C4-2B (cell line): ENCODE data around the gene MAFF.

Source experiments
- H3K27ac ChIP-seq: fragments of 450-650 bp; 2 replicates; pipeline ENCODE4 v1.5.1; 2017
- ZFX ChIP-seq: fragments of 450-650 bp; IDR thresholded peaks from 2 replicates; pipeline ENCODE4 v1.6.1; 2017
- TF ChIP-seq, protein P1 (sequence below): fragments of 450-650 bp; conservative IDR thresholded peaks from 2 replicates; pipeline ENCODE4 v1.5.1; 2017; ENCODE audit warnings: mild to moderate bottlenecking

Gene MAFF

DNA sequence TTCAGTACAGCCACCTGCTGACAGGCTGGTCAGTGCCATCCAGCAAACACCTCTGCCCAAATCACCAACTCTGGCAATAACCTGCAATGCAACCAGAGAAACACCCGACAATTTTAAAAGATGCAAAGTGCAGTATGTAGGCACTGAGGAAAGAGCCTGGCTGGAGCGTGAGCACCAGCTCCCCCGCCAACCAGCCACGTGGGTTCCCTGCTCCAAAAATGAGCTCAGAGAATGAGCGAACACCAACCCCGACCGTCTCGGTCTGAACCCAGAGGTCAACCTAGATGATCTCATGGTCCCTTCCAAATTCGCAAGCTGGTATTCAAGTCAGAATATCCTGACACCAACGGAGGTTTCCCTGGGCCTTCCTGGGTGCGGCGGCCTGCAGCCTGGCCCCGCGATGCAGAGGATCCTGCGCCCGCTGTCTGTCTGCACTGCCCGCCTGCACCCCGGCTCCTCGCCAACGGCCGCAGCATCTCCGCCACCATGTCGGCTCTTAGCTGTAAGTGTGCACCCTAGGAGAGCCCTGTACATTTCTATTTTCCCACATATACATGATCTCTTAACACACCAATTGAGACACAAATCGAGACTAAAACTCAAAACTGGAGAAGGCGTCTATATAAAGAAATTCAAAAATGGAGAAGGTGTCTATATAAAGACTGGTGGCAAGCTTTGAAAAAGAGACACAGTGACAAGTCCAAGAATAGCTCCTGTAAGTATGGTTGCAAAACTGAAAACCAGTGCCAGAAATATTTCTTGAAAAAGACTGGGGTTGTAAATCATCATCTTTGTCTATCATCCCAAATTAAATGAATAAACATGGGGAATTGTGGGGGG, 48.2 kb downstream of the MAFF start:
- TF ChIP-seq, protein P1, sequence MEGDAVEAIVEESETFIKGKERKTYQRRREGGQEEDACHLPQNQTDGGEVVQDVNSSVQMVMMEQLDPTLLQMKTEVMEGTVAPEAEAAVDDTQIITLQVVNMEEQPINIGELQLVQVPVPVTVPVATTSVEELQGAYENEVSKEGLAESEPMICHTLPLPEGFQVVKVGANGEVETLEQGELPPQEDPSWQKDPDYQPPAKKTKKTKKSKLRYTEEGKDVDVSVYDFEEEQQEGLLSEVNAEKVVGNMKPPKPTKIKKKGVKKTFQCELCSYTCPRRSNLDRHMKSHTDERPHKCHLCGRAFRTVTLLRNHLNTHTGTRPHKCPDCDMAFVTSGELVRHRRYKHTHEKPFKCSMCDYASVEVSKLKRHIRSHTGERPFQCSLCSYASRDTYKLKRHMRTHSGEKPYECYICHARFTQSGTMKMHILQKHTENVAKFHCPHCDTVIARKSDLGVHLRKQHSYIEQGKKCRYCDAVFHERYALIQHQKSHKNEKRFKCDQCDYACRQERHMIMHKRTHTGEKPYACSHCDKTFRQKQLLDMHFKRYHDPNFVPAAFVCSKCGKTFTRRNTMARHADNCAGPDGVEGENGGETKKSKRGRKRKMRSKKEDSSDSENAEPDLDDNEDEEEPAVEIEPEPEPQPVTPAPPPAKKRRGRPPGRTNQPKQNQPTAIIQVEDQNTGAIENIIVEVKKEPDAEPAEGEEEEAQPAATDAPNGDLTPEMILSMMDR: no peak
- no peak for TF ChIP-seq ZFX
- H3K27ac ChIP-seq: no peak overlapping the region

DNA sequence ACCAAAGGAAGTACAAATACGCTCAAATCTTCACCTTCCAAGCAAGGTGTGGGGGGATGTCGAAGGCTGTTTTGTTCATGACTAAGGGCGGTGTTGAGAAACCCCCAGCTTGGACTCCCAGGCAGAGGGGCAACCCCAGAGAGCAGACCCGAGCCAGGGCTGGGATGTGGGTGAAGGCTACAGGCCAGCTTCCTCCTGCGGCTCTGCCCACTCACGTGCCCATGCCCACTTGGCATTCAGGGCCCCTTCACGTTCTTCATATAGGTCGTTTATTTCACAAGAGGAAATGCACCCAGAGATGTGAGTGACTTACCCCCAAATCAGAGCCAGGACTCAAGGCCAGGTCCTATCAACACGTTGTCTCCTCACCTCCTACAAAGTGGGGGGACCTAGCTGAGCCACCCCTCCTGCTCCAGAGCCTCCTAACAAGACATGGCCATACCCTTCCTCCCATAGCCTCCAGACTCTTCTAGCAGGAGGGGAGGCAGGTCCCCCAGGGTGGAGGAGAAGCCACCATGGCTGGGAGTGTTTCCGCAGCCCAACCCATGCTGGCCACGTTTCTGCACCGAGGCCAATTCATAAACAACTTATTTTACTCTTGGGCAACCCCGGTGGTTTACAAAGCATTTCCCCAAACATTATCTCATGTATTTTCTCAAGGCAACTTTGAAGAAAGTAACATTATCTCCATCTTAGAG, 49.0 kb downstream of the MAFF start:
- no peak overlapping the region for H3K27ac ChIP-seq
- no peak for TF ChIP-seq ZFX
- TF ChIP-seq, protein P1: no peak

DNA sequence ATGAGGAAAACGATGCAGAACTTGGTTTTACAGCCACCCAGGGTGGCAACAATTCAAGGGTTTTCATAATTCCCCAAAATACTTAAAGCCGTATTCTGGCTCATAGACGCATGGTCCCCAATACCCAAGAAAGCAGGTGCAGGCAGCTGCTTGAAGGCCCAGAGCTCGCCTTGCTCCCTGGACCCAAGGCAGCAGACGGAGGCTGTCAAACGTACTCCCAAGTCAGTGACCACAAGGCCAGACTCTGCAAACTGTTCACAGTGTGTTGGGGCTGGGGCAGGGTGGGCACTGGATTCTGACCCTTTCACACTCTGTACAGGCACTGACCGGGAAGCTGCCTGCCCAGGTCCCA, 49.5 kb downstream of the MAFF start:
- H3K27ac ChIP-seq: no peak overlapping the region
- no peak for TF ChIP-seq ZFX
- TF ChIP-seq, protein P1: no peak

DNA sequence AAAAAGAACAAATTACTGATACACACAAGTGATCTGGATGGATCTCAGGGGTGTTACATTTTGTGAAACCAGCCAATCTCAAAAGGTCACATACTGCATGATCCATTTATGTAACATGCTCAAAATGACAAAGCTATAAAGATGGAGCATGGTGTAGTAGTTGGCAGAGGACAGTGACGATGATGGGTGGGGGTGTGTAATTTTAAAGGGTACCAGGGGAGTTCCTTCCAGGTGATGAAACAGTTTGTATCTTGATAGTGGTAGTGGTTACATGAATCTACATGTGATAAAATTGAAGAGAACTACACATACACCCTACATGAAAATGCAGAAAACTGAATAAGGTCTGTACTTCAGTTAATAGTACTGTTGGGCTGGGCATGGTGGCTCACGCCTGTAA, 53.9 kb downstream of the MAFF start:
- TF ChIP-seq ZFX: no peak
- TF ChIP-seq, protein P1: no peak
- no peak overlapping the region for H3K27ac ChIP-seq

DNA sequence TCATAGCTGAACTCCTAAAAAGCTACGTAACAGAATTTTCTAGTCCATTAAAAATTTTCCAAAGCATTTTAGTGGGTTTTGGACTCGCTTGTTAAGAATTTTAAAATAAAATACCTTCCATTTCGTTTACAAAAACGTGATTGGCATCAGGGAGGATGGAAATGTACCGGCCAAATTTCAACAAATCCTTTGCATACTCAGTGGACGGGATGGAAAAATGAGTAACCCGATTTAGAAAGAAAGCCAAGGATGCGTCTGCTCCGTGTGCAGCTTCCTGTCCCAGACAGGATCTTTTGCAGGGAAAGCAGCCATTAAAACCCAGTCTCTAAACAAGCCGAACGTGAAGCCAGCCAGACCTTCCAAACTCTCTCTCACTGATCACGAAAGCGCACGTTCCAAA, 55.4 kb downstream of the MAFF start:
- TF ChIP-seq, protein P1: no peak
- no peak for TF ChIP-seq ZFX
- H3K27ac ChIP-seq: no peak overlapping the region

DNA sequence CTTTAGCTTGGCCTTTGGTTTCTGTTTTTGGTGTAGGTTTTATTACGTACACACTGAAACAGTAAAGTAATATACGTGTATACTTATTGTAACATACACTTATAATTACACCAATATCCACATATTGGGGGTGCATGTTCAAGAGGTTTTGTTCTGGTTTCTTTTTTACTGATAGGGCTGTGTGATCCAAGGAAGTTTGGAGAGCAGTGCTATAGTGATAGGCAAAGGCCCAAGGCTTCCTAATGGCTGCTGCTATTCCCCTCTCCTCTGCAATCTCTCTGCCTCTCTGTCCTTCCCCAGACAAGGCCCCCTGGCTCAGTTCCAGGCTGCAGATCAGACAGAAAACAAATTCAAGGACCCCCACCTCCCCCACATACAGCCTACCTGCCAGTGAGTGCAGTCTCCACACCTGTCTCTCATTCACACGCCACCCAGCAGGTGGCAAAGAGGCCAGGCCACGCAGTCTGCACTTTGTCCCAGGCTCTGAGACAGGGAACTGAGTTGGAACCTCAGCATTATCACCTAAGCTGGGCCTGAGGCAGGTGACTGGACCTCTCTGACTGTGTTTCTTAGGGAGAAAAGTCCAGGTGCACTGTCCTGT, 56.0 kb downstream of the MAFF start:
- TF ChIP-seq, protein P1: no peak
- no peak for TF ChIP-seq ZFX
- H3K27ac ChIP-seq: no peak overlapping the region; the same call in 1 of the 2 replicates

DNA sequence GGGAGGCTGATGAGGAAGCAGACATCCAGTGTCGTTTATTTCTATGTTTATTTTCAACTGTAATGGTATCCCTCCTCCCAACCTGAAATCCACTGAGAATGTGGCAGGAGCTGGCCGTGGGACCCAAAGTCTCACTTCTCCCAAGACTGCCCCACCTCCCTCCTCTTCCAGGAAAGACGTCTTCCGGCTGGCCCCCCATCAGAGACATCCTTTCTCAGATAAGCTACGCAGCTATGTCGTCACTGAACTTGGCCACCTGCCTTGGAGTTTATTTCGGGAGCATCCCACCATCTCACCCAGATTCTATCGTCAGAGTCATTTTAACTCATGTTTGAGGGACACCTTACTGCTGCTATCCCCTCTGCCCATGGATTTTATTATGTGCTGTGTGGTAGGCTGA, 57.1 kb downstream of the MAFF start:
- no peak overlapping the region for H3K27ac ChIP-seq

More for the DNA sequence above, 57.1 kb downstream of the MAFF start:
- TF ChIP-seq, protein P1: no peak
